CD8-positive, alpha-beta memory T cell (primary cell): ENCODE results near the gene GPR171. TPM values are rescaled to one million over a fixed set of nuclear protein-coding genes. Genes with fewer than 3 reads are reported as not detected.
"Not testable (repeated sequence)": the region's sequence is repeated elsewhere in the genome, so short reads cannot be mapped to it uniquely, and the experiment has no call there.

Experiments used
- CTCF ChIA-PET: fragments of 350-600 bp; sonication (Branson Sonifier 250); formaldehyde crosslinking; loops from one replicate; lab custom pipeline; 2021; ENCODE audit warnings: antibody characterized with exemption; lab: Charles Lee
- POLR2A ChIA-PET: fragments of 350-600 bp; sonication (Branson Sonifier 250); formaldehyde crosslinking; loops from one replicate; lab custom pipeline; 2021; ENCODE audit warnings: antibody characterized with exemption; lab: Charles Lee
- DNase-seq, 5 donors: peaks; one replicate each; pipeline versions ENCODE4 v3.0.0 to v3.0.0-alpha.2; 2020 to 2022; ENCODE audit warnings: mixed read lengths in 1 of 5
- H3K27ac ChIP-seq: one replicate; pipeline ENCODE4 v1.7.0; 2013; ENCODE audit warnings: low read depth, mild to moderate bottlenecking, low read length, moderate library complexity
- H3K27me3 ChIP-seq: 2 replicates; pipeline ENCODE4 v1.7.0; 2013; ENCODE audit warnings: low read length, mild to moderate bottlenecking; ENCODE audit not compliant: insufficient read depth, poor library complexity, severe bottlenecking
- H3K36me3 ChIP-seq: 2 replicates; pipeline ENCODE4 v1.7.0; 2013; ENCODE audit warnings: mild to moderate bottlenecking, low read length, moderate library complexity; ENCODE audit not compliant: insufficient read depth
- H3K4me1 ChIP-seq: 2 replicates; pipeline ENCODE4 v1.7.0; 2013; ENCODE audit warnings: mild to moderate bottlenecking, low read length, moderate library complexity; ENCODE audit not compliant: insufficient read depth
- H3K4me3 ChIP-seq: 2 replicates; pipeline ENCODE4 v1.7.0; 2013; ENCODE audit warnings: mild to moderate bottlenecking, low read length
- H3K9me3 ChIP-seq: 2 replicates; pipeline ENCODE4 v1.7.0; 2013; ENCODE audit warnings: mild to moderate bottlenecking, low read length
- H3K27ac Mint-ChIP-seq, 8 donors: one replicate each; pipeline ENCODE4 v1.8.0; 2020 to 2021; ENCODE audit warnings: mixed read lengths in 8 of 8, mild to moderate bottlenecking in 6 of 8, inconsistent platforms in 3 of 8, moderate library complexity in 3 of 8
- H3K27me3 Mint-ChIP-seq, 2 donors: one replicate each; pipeline ENCODE4 v1.8.0; 2020 to 2021; ENCODE audit warnings: mixed read lengths in 2 of 2, mild to moderate bottlenecking in 1 of 2, moderate library complexity in 1 of 2
- H3K36me3 Mint-ChIP-seq, 3 donors: one replicate each; pipeline ENCODE4 v1.8.0; 2020 to 2021; ENCODE audit warnings: mixed read lengths in 3 of 3, inconsistent platforms in 1 of 3, mild to moderate bottlenecking in 1 of 3
- H3K4me1 Mint-ChIP-seq, 3 donors: one replicate each; pipeline ENCODE4 v1.8.0; 2020 to 2021; ENCODE audit warnings: mixed read lengths in 3 of 3, inconsistent platforms in 1 of 3, mild to moderate bottlenecking in 1 of 3
- H3K4me3 Mint-ChIP-seq, 7 donors: one replicate each; pipeline ENCODE4 v1.8.0; 2020 to 2021; ENCODE audit warnings: mixed read lengths in 7 of 7, mild to moderate bottlenecking in 6 of 7, moderate library complexity in 4 of 7, inconsistent platforms in 2 of 7
- H3K9me3 Mint-ChIP-seq, 5 donors: one replicate each; pipeline ENCODE4 v1.8.0; 2020 to 2022; ENCODE audit warnings: mixed read lengths in 5 of 5, mild to moderate bottlenecking in 3 of 5, moderate library complexity in 2 of 5, inconsistent platforms in 1 of 5
- polyA plus RNA-seq: library from polyadenylated mRNA; unstranded; fragments of 300-500 nt; fragmentation: Illumina TruSeq; gene quantifications from one replicate; pipeline ENCODE4 v1.2.3, GENCODE V29; 2021
- total RNA-seq, 2 experiments: library from RNA; stranded (reverse); gene quantifications; one replicate each; pipeline ENCODE4 v1.2.3, GENCODE V29; 2021

The GPR171 gene
- total and polyA plus RNA-seq, 3 experiments from 2014 or later, result 179 to 264 (median 188) TPM

- Histone ChIP-seq H3K4me3 (no peak overlapping the region), H3K27me3 (no peaks in the 10 kb centered on the region), H3K4me1 (peaks cover 15% of the 10 kb centered on the region), H3K36me3 (no peaks in the 10 kb centered on the region), H3K9me3 (no peaks in the 10 kb centered on the region), H3K27ac (no peak overlapping the region)
- Mint-ChIP-seq H3K4me3 (no peak overlapping the region), H3K27me3 (peaks cover 0 to 4% of the 10 kb centered on the region in 2 donors), H3K9me3 (no peaks in the 10 kb centered on the region), H3K36me3 (no peaks in the 10 kb centered on the region), H3K4me1 (peaks cover 17 to 23% (median 17%) of the 10 kb centered on the region in 3 donors), H3K27ac (no peak overlapping the region)
- POLR2A ChIA-PET, result no interaction called here
- no peak for DNase-seq
- CTCF ChIA-PET, result no interaction called here
Measured at GRCh38 chr3:151175952-151176351, 27.1 kb downstream of the GPR171 start.

- H3K36me3 Mint-ChIP-seq, result no peaks in the 10 kb centered on the region
- no peaks in the 10 kb centered on the region for H3K9me3 Mint-ChIP-seq
- H3K27me3 Mint-ChIP-seq, result no peaks in the 10 kb centered on the region
- no peak for DNase-seq
- ChIA-PET CTCF (interaction anchor here (1.4 to 1.9 kb wide), 3 partner anchors 31 to 105 kb away, joined by 3 to 4 read pairs (median 4); no protein-coding TSS in a partner anchor), POLR2A (no interaction called here)
- peaks cover 30% of the 10 kb centered on the region for H3K4me1 ChIP-seq
- peaks cover 29 to 38% (median 32%) of the 10 kb centered on the region in 3 donors for H3K4me1 Mint-ChIP-seq
- no peak overlapping the region for H3K4me3 Mint-ChIP-seq
- no peak overlapping the region for H3K27ac Mint-ChIP-seq
- H3K4me3 ChIP-seq, result no peak overlapping the region
- no peaks in the 10 kb centered on the region for H3K27me3 ChIP-seq
- H3K27ac ChIP-seq, result no peak overlapping the region
- H3K36me3 ChIP-seq, result no peaks in the 10 kb centered on the region
- no peaks in the 10 kb centered on the region for H3K9me3 ChIP-seq
Measured at GRCh38 chr3:151174351-151174750, 28.7 kb downstream of the GPR171 start.

GRCh38 chr3:151171145-151171757, 31.8 kb downstream of the GPR171 start:
- no peaks in the 10 kb centered on the region for H3K27me3 Mint-ChIP-seq

GRCh38 chr3:151169948-151170679, 32.9 kb downstream of the GPR171 start:
- not testable (repeated sequence) for DNase-seq, H3K9me3 Mint-ChIP-seq
- H3K4me1 Mint-ChIP-seq, result peaks cover 34 to 48% (median 41%) of the 10 kb centered on the region in 3 donors

More at GRCh38 chr3:151171145-151171757, 31.8 kb downstream of the GPR171 start:
- Mint-ChIP-seq H3K4me1 (peaks cover 34 to 48% (median 41%) of the 10 kb centered on the region in 3 donors), H3K9me3 (no peaks in the 10 kb centered on the region), H3K27ac (peak overlapping the region; percentile 51 to 94 (median 84)), H3K36me3 (no peaks in the 10 kb centered on the region), H3K4me3 (peak overlapping the region in 6 of 7 donors; percentile 61 to 84 (median 72))
- peaks cover 30% of the 10 kb centered on the region for H3K4me1 ChIP-seq
- ChIA-PET POLR2A (no interaction called here), CTCF (interaction anchor here (0.9 to 2.4 kb wide), 8 partner anchors 30 to 128 kb away, joined by 3 to 11 read pairs (median 3); no protein-coding TSS in a partner anchor)
- no peak overlapping the region for H3K27ac ChIP-seq
- H3K36me3 ChIP-seq, result no peaks in the 10 kb centered on the region
- H3K27me3 ChIP-seq, result no peaks in the 10 kb centered on the region
- no peak overlapping the region for H3K4me3 ChIP-seq
- peak in 3 of 5 donors; percentile 31 to 60 (median 42) for DNase-seq
- no peaks in the 10 kb centered on the region for H3K9me3 ChIP-seq

GRCh38 chr3:151169262-151169947, 33.6 kb downstream of the GPR171 start:
- Mint-ChIP-seq H3K36me3 (no peaks in the 10 kb centered on the region), H3K4me3 (peak overlapping the region in 3 of 7 donors; percentile 16 to 35 (median 18)), H3K4me1 (peaks cover 34 to 48% (median 41%) of the 10 kb centered on the region in 3 donors), H3K9me3 (no peaks in the 10 kb centered on the region), H3K27me3 (no peaks in the 10 kb centered on the region), H3K27ac (peak overlapping the region in 7 of 8 donors; percentile 12 to 94 (median 56))
- Histone ChIP-seq H3K27ac (no peak overlapping the region), H3K9me3 (no peaks in the 10 kb centered on the region), H3K4me1 (peaks cover 30% of the 10 kb centered on the region), H3K27me3 (no peaks in the 10 kb centered on the region), H3K4me3 (no peak overlapping the region), H3K36me3 (no peaks in the 10 kb centered on the region)
- POLR2A ChIA-PET, result no interaction called here
- no peak for DNase-seq
- CTCF ChIA-PET, result interaction anchor here (1.0 to 3.4 kb wide), 16 partner anchors 9 to 119 kb away, joined by 3 to 83 read pairs (median 10); partner anchors contain the start of gene P2RY14

More at GRCh38 chr3:151169948-151170679, 32.9 kb downstream of the GPR171 start:
- H3K9me3 ChIP-seq, H3K4me3 ChIP-seq, H3K27ac ChIP-seq, H3K36me3 ChIP-seq, H3K36me3 Mint-ChIP-seq, POLR2A ChIA-PET, H3K27me3 ChIP-seq, H3K27me3 Mint-ChIP-seq: not testable (repeated sequence)
- CTCF ChIA-PET, result interaction anchor here (0.7 to 3.3 kb wide), 6 partner anchors 31 to 119 kb away, joined by 3 to 54 read pairs (median 4); partner anchors contain the start of gene P2RY14
- H3K4me3 Mint-ChIP-seq, result peak overlapping the region in 5 of 7 donors; percentile 70 to 84 (median 72)
- peaks cover 30% of the 10 kb centered on the region for H3K4me1 ChIP-seq
- H3K27ac Mint-ChIP-seq, result peak overlapping the region; percentile 82 to 94 (median 87)

GRCh38 chr3:151168269-151169094, 34.5 kb downstream of the GPR171 start:
- no peaks in the 10 kb centered on the region for H3K36me3 ChIP-seq

GRCh38 chr3:151166161-151166560, 36.9 kb downstream of the GPR171 start:
- Mint-ChIP-seq H3K4me1 (peaks cover 19 to 28% (median 26%) of the 10 kb centered on the region in 3 donors), H3K9me3 (no peaks in the 10 kb centered on the region), H3K4me3 (no peak overlapping the region), H3K27me3 (peaks cover 2 to 5% of the 10 kb centered on the region in 2 donors), H3K36me3 (no peaks in the 10 kb centered on the region), H3K27ac (no peak overlapping the region)
- no peak overlapping the region for H3K27ac ChIP-seq
- ChIA-PET POLR2A (no interaction called here), CTCF (interaction anchor here (0.9 to 3.4 kb wide), 3 partner anchors 62 to 114 kb away, joined by 3 to 83 read pairs (median 53); partner anchors contain the start of gene P2RY14)
- H3K36me3 ChIP-seq, result no peaks in the 10 kb centered on the region
- no peaks in the 10 kb centered on the region for H3K9me3 ChIP-seq
- no peaks in the 10 kb centered on the region for H3K27me3 ChIP-seq
- H3K4me3 ChIP-seq, result no peak overlapping the region
- DNase-seq, result no peak
- peaks cover 17% of the 10 kb centered on the region for H3K4me1 ChIP-seq

More at GRCh38 chr3:151168269-151169094, 34.5 kb downstream of the GPR171 start:
- Histone ChIP-seq H3K4me3 (no peak overlapping the region), H3K27ac (no peak overlapping the region), H3K4me1 (peaks cover 30% of the 10 kb centered on the region), H3K27me3 (no peaks in the 10 kb centered on the region), H3K9me3 (no peaks in the 10 kb centered on the region)
- Mint-ChIP-seq H3K4me1 (peaks cover 32 to 43% (median 41%) of the 10 kb centered on the region in 3 donors), H3K27me3 (peaks cover 0 to 2% of the 10 kb centered on the region in 2 donors), H3K27ac (peak overlapping the region in 5 of 8 donors; percentile 15 to 55 (median 47)), H3K9me3 (no peaks in the 10 kb centered on the region), H3K4me3 (no peak overlapping the region), H3K36me3 (no peaks in the 10 kb centered on the region)
- CTCF ChIA-PET, result interaction anchor here (0.6 to 3.4 kb wide), 37 partner anchors 10 to 641 kb away, joined by 3 to 83 read pairs (median 4); partner anchors contain the start of genes GPR171 and P2RY14
- DNase-seq, result peak; percentile 58 to 86 (median 74)
- POLR2A ChIA-PET, result no interaction called here
